HUES64 (cell line): Measurements from ENCODE around the gene RTN4.
"Not testable (repeated sequence)": the region's sequence is repeated elsewhere in the genome, so short reads cannot be mapped to it uniquely, and the experiment has no call there.

Source experiments
- H3K27ac ChIP-seq: 2 replicates; pipeline ENCODE4 v1.7.0; 2013; ENCODE audit warnings: low read depth, low read length, inconsistent platforms
- H3K27me3 ChIP-seq: 2 replicates; pipeline ENCODE4 v1.6.1; 2013; ENCODE audit warnings: mild to moderate bottlenecking, low read length; ENCODE audit not compliant: insufficient read depth
- H3K36me3 ChIP-seq: 2 replicates; pipeline ENCODE4 v1.6.1; 2013; ENCODE audit warnings: mild to moderate bottlenecking, low read length; ENCODE audit not compliant: insufficient read depth
- H3K4me1 ChIP-seq: 2 replicates; pipeline ENCODE4 v1.6.1; 2013; ENCODE audit warnings: mild to moderate bottlenecking, low read length, moderate library complexity; ENCODE audit not compliant: insufficient read depth
- H3K4me3 ChIP-seq: 2 replicates; pipeline ENCODE4 v1.5.1; 2013; ENCODE audit warnings: mild to moderate bottlenecking, low read length, moderate library complexity
- H3K9ac ChIP-seq: 2 replicates; pipeline ENCODE4 v1.6.1; 2013; ENCODE audit warnings: mild to moderate bottlenecking, low read depth, low read length
- H3K9me3 ChIP-seq: 2 replicates; pipeline ENCODE4 v1.6.1; 2013; ENCODE audit warnings: low read depth, low read length; ENCODE audit not compliant: insufficient read depth
- WGBS: fragments of 150-250, 120-280 bp; methylation state at CpG from one replicate; pipeline ENCODE4 v1.1.7; 2013; ENCODE audit warnings: missing lambda C conversion rate; 5-methylcytosine and 5-hydroxymethylcytosine counted together

Gene RTN4

DNA sequence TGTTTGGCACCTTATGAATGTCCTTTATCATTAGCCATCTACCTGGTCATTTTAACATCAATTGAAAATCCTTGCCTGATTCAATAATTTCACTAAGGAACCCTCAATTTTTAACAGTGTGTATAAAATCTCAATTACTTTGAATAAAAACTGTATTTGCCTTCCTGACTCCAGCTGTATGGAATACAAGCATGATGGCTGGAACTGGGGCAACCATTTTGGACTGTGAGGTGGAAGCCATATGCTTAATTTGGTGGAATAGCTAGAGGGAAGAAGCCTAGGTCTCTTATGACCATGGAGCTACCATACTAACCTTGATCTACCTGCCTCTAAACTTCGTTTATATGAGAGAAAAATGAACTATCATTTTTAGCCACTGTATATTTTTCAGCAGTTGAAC is 12.5 kb upstream of the RTN4 start:
- WGBS: 100% methylated on average over 1 of the region's 1 CpG
- no peak overlapping the region for H3K27ac ChIP-seq

GRCh38 chr2:55061523-55062344 is 11.5 kb upstream of the RTN4 start:
- H3K27ac ChIP-seq: no peak overlapping the region
- H3K36me3 ChIP-seq: no peaks in the 10 kb centered on the region
- H3K9me3 ChIP-seq: no peaks in the 10 kb centered on the region
- no peak overlapping the region for H3K4me3 ChIP-seq
- H3K9ac ChIP-seq: no peak overlapping the region
- no peaks in the 10 kb centered on the region for H3K27me3 ChIP-seq
- no peaks in the 10 kb centered on the region for H3K4me1 ChIP-seq
- 94% methylated on average over 25 of the region's 25 CpGs for WGBS

More for the DNA sequence above, 12.5 kb upstream of the RTN4 start:
- no peaks in the 10 kb centered on the region for H3K4me1 ChIP-seq
- no peak overlapping the region for H3K4me3 ChIP-seq
- no peak overlapping the region for H3K9ac ChIP-seq
- H3K27me3 ChIP-seq: no peaks in the 10 kb centered on the region
- no peaks in the 10 kb centered on the region for H3K36me3 ChIP-seq
- H3K9me3 ChIP-seq: no peaks in the 10 kb centered on the region

DNA sequence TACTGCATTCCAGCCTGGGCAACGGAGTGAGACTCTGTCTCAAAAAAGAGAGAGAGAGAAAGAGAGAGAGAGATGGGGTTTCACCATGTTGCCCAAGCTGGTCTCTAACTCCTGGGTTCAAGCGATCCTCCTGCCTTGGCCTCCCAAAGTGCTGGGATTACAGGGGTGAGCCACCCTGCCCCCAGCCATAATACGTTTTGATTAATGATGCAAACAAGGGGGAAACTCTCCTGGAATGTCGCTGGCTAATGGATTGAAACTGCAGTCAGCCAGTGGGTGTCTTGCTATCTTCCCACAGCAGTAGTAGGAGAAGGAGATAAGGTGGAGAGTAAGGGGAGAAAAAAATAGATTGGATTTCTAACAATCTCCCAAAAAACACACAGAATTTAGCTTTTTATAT is 9.5 kb upstream of the RTN4 start:
- no peak overlapping the region for H3K4me3 ChIP-seq
- no peak overlapping the region for H3K9ac ChIP-seq
- no peaks in the 10 kb centered on the region for H3K27me3 ChIP-seq
- no peaks in the 10 kb centered on the region for H3K4me1 ChIP-seq
- WGBS: 92% methylated on average over 4 of the region's 4 CpGs
- no peaks in the 10 kb centered on the region for H3K9me3 ChIP-seq
- no peak overlapping the region for H3K27ac ChIP-seq
- H3K36me3 ChIP-seq: no peaks in the 10 kb centered on the region

GRCh38 chr2:55057474-55057873 is 7.2 kb upstream of the RTN4 start:
- Histone ChIP-seq H3K4me1 (peaks cover 6% of the 10 kb centered on the region; the same call in 1 of the 2 replicates), H3K36me3 (no peaks in the 10 kb centered on the region), H3K27ac (no peak overlapping the region), H3K9me3 (no peaks in the 10 kb centered on the region), H3K9ac (no peak overlapping the region), H3K4me3 (no peak overlapping the region), H3K27me3 (no peaks in the 10 kb centered on the region)
- WGBS: 92% methylated on average over 3 of the region's 3 CpGs

GRCh38 chr2:55056024-55056521 is 5.8 kb upstream of the RTN4 start:
- Histone ChIP-seq H3K4me3 (no peak overlapping the region), H3K27ac (no peak overlapping the region), H3K27me3 (no peaks in the 10 kb centered on the region), H3K9me3 (no peaks in the 10 kb centered on the region), H3K36me3 (no peaks in the 10 kb centered on the region), H3K9ac (no peak overlapping the region), H3K4me1 (peaks cover 16% of the 10 kb centered on the region; the same call in 1 of the 2 replicates)
- 78% methylated on average over 9 of the region's 9 CpGs for WGBS

GRCh38 chr2:55054106-55054875 is 4.0 kb upstream of the RTN4 start:
- Histone ChIP-seq H3K4me3 (no peak overlapping the region), H3K4me1 (peaks cover 16% of the 10 kb centered on the region; the same call in 1 of the 2 replicates), H3K9ac (no peak overlapping the region), H3K36me3 (no peaks in the 10 kb centered on the region), H3K27ac (no peak overlapping the region), H3K27me3 (no peaks in the 10 kb centered on the region), H3K9me3 (no peaks in the 10 kb centered on the region)
- 95% methylated on average over 7 of the region's 7 CpGs for WGBS

GRCh38 chr2:55053225-55053624 is 3.0 kb upstream of the RTN4 start:
- not testable (repeated sequence) for H3K36me3 ChIP-seq, H3K27me3 ChIP-seq, H3K9ac ChIP-seq, H3K4me3 ChIP-seq, H3K9me3 ChIP-seq, H3K27ac ChIP-seq
- 93% methylated on average over 4 of the region's 4 CpGs for WGBS
- peaks cover 16% of the 10 kb centered on the region; the same call in 1 of the 2 replicates for H3K4me1 ChIP-seq

DNA sequence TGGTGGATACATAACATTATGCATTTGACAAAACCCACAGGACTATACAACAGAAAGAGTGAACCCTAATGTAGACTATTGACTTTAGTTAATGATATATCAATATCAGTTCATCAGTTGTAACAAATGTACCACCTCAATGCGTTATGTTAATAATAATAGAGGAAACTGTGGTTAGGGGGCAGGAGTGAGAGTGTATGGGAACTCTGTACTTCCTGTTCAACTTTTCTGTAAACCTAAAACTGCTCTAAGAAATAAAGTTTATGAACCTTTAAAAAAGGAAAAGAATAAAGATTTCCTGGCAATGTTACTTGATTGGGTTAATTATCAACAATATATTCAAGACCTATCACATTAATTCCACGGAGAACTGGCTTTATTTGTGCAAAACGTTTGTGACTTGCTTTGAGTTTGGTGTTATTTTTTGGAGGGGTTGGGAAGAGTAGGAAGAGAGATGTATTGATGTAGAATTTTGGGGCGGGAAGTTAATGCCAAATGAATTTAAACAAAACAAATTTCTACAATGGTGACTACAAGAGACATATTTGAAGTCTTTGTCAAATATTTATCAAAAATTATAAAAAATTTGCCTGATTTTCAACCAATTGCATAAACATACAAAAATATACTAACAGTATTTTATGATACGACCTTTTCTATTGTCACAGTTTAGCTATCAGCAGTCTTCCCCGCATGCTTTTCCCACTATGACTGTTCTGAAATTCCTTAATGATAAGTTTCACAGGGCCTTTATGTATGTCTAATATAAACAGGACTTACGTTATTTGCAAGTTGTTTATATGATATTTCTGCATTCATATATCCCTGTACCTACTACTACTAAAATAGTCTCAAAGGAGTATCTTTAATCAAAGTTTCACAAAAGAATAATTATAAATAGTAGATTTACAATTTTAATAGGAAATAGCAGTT is 2.1 kb upstream of the RTN4 start:
- no peak overlapping the region for H3K9ac ChIP-seq
- H3K4me3 ChIP-seq: peak overlapping the region; percentile 72; the same call in 1 of the 2 replicates
- H3K4me1 ChIP-seq: peaks cover 24% of the 10 kb centered on the region
- peak overlapping the region; percentile 91 for H3K27ac ChIP-seq
- no peaks in the 10 kb centered on the region; the same call in 1 of the 2 replicates for H3K36me3 ChIP-seq
- no peaks in the 10 kb centered on the region for H3K9me3 ChIP-seq
- 97% methylated on average over 3 of the region's 7 CpGs for WGBS
- H3K27me3 ChIP-seq: no peaks in the 10 kb centered on the region

DNA sequence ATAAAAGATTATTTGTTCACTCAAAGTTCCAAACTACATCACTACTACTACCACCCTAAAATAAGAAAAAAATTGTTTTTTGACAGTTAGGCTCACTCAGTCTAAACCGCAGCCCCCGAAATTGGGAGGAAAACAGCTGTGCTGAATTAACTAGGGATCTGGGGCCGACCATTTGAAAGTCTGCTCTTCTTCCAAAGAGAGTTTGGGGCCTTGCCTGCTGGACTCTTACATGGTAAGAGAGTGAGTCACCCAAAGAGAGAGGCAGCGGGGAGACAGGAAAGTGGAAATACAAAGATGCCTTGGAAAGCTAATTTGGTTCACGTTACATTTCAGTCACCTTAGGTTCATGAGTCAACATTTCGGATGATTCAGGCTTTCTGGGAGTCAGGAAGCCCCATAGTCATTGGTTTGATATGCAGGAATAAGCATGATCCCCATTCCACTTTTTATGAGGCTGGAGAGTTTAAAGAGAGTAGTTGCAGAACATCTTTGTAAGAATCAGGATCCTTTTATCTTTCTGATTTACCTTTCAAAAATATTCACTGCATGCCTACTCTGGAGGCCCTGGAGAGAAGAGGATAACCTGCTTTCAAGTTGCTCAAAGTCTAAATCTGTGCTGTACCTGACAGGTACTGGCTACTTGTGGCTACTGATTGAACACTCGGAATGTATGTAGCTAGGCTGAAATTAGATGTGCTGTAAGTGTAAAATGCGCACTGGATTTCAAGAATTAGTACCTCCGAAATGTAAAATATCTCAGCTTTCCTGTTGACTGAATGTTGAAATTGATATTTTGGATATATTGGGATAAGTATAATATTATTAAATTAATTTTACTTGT is 995 bp upstream of the RTN4 start:
- Histone ChIP-seq H3K9ac (peak overlapping the region; percentile 83), H3K27ac (peak overlapping the region; percentile 91), H3K4me3 (peak overlapping the region; percentile 72), H3K9me3 (no peaks in the 10 kb centered on the region), H3K27me3 (no peaks in the 10 kb centered on the region), H3K36me3 (no peaks in the 10 kb centered on the region; the same call in 1 of the 2 replicates), H3K4me1 (peaks cover 34% of the 10 kb centered on the region)
- WGBS: 26% methylated on average over 9 of the region's 9 CpGs

DNA sequence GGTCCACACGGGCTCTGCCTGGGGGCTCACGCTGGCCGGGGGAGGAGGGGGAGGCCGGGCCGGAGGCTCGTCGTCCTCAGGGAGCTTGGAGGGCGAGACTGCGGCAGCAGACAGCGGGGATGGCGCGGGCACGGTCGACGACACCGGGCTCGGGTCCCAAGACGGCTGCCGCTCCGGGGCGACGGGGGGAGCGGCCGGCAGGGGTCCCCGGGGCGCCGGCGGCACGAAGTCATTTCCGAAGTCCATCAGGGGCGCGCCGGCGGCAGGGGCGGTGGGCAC is 491 bp downstream of the RTN4 start:
- H3K9ac ChIP-seq: peak overlapping the region; percentile 99
- no peaks in the 10 kb centered on the region for H3K27me3 ChIP-seq
- WGBS: under 1% methylated on average over 35 of the region's 35 CpGs
- H3K36me3 ChIP-seq: no peaks in the 10 kb centered on the region; the same call in 1 of the 2 replicates
- H3K27ac ChIP-seq: peak overlapping the region; percentile 98
- no peaks in the 10 kb centered on the region for H3K9me3 ChIP-seq
- H3K4me1 ChIP-seq: peaks cover 49% of the 10 kb centered on the region
- peak overlapping the region; percentile 100 for H3K4me3 ChIP-seq
